Measurements from ENCODE around the gene HEPHL1. TPM values are rescaled to one million over a fixed set of nuclear protein-coding genes. Genes with fewer than 3 reads are reported as not detected.

Gene HEPHL1
- total RNA-seq, 3 donors from 2014 or later: 0.15 to 0.33 TPM; not detected in 1

- Histone ChIP-seq H3K9me3 (no peaks in the 10 kb centered on the region), H3K4me3 (peak overlapping the region in 1 of 3 donors; percentile 13), H3K36me3 (no peaks in the 10 kb centered on the region), H3K4me1 (no peaks in the 10 kb centered on the region), H3K27ac (peak overlapping the region; percentile 51 to 87), H3K27me3 (no peaks in the 10 kb centered on the region)
- no peak for DNase-seq (ENCODE audit: low spot score in 2 of 2)
- intact Hi-C loops (cut with DNase I; ENCODE audit: low total_unique reads): no loop called here
- TF ChIP-seq POLR2A (IDR thresholded peaks at IDR 0.05) (no peak), POLR2AphosphoS5 (IDR thresholded peaks at IDR 0.05) (no peak), CTCF (IDR thresholded peaks at IDR 0.05) (no peak)
Measured at GRCh38 chr11:94134651-94135512, 113.7 kb downstream of the HEPHL1 start.

DNA sequence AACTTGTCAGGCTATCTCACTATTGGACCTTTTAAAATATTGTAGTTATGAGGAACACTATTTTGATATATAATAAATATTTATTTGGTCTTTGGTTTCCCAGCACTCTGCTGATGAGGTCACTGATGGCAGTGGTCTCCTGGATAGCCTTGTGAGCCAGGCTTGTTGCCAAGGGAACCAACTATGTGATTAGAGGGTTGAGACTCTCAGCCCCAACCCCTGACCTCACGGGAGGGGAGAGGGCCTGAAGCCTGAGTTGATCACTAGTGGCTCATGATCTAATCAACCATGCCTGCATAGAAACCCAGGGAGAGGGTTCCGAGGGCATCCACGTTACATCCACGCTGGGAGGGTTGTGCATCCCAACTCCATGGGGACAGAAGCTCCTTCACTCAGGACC lies 118.3 kb downstream of the HEPHL1 start:
- no peaks in the 10 kb centered on the region for H3K36me3 ChIP-seq
- H3K9me3 ChIP-seq: no peaks in the 10 kb centered on the region
- H3K27ac ChIP-seq: no peak overlapping the region
- no peaks in the 10 kb centered on the region for H3K27me3 ChIP-seq
- intact Hi-C loops (cut with DNase I; ENCODE audit: low total_unique reads): no loop called here
- no peak for DNase-seq (ENCODE audit: low spot score in 2 of 2)
- no peak overlapping the region for H3K4me3 ChIP-seq
- TF ChIP-seq POLR2A (IDR thresholded peaks at IDR 0.05) (no peak), POLR2AphosphoS5 (IDR thresholded peaks at IDR 0.05) (no peak), CTCF (IDR thresholded peaks at IDR 0.05) (no peak)
- H3K4me1 ChIP-seq: no peaks in the 10 kb centered on the region

GRCh38 chr11:94140154-94140655 lies 119.1 kb downstream of the HEPHL1 start:
- H3K9me3 ChIP-seq: no peaks in the 10 kb centered on the region
- H3K4me3 ChIP-seq: no peak overlapping the region
- H3K27me3 ChIP-seq: no peaks in the 10 kb centered on the region
- no peak overlapping the region for H3K27ac ChIP-seq
- no peak for DNase-seq (ENCODE audit: low spot score in 2 of 2)
- H3K36me3 ChIP-seq: no peaks in the 10 kb centered on the region
- H3K4me1 ChIP-seq: no peaks in the 10 kb centered on the region
- no peak for TF ChIP-seq POLR2AphosphoS5 (IDR thresholded peaks at IDR 0.05)
- no peak for TF ChIP-seq CTCF (IDR thresholded peaks at IDR 0.05)
- no peak for TF ChIP-seq POLR2A (IDR thresholded peaks at IDR 0.05)
- intact Hi-C loops (cut with DNase I; ENCODE audit: low total_unique reads): no loop called here

- no peak for TF ChIP-seq POLR2A (IDR thresholded peaks at IDR 0.05)
- no peak for TF ChIP-seq POLR2AphosphoS5 (IDR thresholded peaks at IDR 0.05)
- no peak for TF ChIP-seq CTCF (IDR thresholded peaks at IDR 0.05)
- Histone ChIP-seq H3K4me3 (no peak overlapping the region), H3K9me3 (no peaks in the 10 kb centered on the region), H3K27me3 (no peaks in the 10 kb centered on the region), H3K27ac (no peak overlapping the region), H3K36me3 (no peaks in the 10 kb centered on the region), H3K4me1 (no peaks in the 10 kb centered on the region)
- intact Hi-C loops (cut with DNase I; ENCODE audit: low total_unique reads): no loop called here
- DNase-seq (ENCODE audit: low spot score in 2 of 2): no peak
Measured at GRCh38 chr11:94141511-94142307, 120.6 kb downstream of the HEPHL1 start.

Measured in breast epithelium (tissue), 4 donors.